H1 (cell line): ENCODE measurements around the gene SLC16A6. TPM values are rescaled to one million over a fixed set of nuclear protein-coding genes. Genes with fewer than 3 reads are reported as not detected.

Experiments used
- CTCF ChIA-PET: fragments of 300-600 bp; sonication (Branson Sonifier 250); formaldehyde crosslinking; loops from one replicate; lab custom pipeline; 2021; ENCODE audit not compliant: partially characterized antibody; lab: Charles Lee
- POLR2A ChIA-PET: fragments of 300-600 bp; sonication (Branson Sonifier 250); formaldehyde crosslinking; loops from one replicate; lab custom pipeline; 2021; ENCODE audit warnings: inconsistent platforms; ENCODE audit not compliant: partially characterized antibody; lab: Charles Lee
- DNase-seq, 2 experiments: peaks; one replicate each; pipeline versions ENCODE4 v3.0.0 to v3.0.0-alpha.2; 2010 to 2022; ENCODE audit warnings: low spot score in 2 of 2, low read depth in 1 of 2, mixed read lengths in 1 of 2
- FAIRE-seq: peaks from 2 replicates; lab custom pipeline; 2011; peaks lifted over from hg19 to GRCh38; lab: Jason Lieb, UNC
- H2AFZ ChIP-seq: 2 replicates; pipeline ENCODE4 v1.8.1; 2012; ENCODE audit warnings: low read length, inconsistent platforms
- H2AK5ac ChIP-seq: 2 replicates; pipeline ENCODE4 v1.6.1; 2013; ENCODE audit warnings: low read depth, low read length
- H2BK120ac ChIP-seq: replicated peaks from 2 replicates; pipeline ENCODE3; 2013; ENCODE audit warnings: low read depth, low read length, inconsistent platforms
- H2BK12ac ChIP-seq: 2 replicates; pipeline ENCODE4 v1.6.1; 2013; ENCODE audit warnings: low read depth, low read length
- H2BK15ac ChIP-seq: 2 replicates; pipeline ENCODE4 v1.6.1; 2013; ENCODE audit warnings: low read length
- H2BK20ac ChIP-seq: 2 replicates; pipeline ENCODE4 v1.6.1; 2013; ENCODE audit warnings: low read length
- H2BK5ac ChIP-seq: 2 replicates; pipeline ENCODE4 v1.6.1; 2013; ENCODE audit warnings: low read depth, low read length
- H3K14ac ChIP-seq: 2 replicates; pipeline ENCODE4 v1.6.1; 2013; ENCODE audit warnings: inconsistent platforms; ENCODE audit not compliant: insufficient read length
- H3K18ac ChIP-seq: 2 replicates; pipeline ENCODE4 v1.6.1; 2013; ENCODE audit warnings: low read length; ENCODE audit errors: extremely low read depth
- H3K23ac ChIP-seq: 2 replicates; pipeline ENCODE4 v1.6.1; 2013; ENCODE audit warnings: inconsistent platforms; ENCODE audit not compliant: insufficient read length
- H3K23me2 ChIP-seq: 2 replicates; pipeline ENCODE4 v1.6.1; 2013; ENCODE audit warnings: low read depth, low read length
- H3K27ac ChIP-seq: 2 replicates; pipeline ENCODE4 v1.6.1; 2011; ENCODE audit warnings: low read depth, low read length, inconsistent platforms
- H3K27me3 ChIP-seq, 4 experiments: replicated peaks in 1 of 4; 1 replicate in 1 of 4; 2 replicates in 3 of 4; pipeline versions ENCODE4 v1.6.1 to v1.8.1; 2011 to 2013; ENCODE audit warnings: low read length in 3 of 4, mild to moderate bottlenecking in 3 of 4, inconsistent platforms in 2 of 4, mixed read lengths in 2 of 4, moderate library complexity in 1 of 4; ENCODE audit not compliant: control insufficient read depth in 3 of 4, insufficient read depth in 3 of 4; ENCODE audit errors: extremely low read depth in 1 of 4
- H3K36me3 ChIP-seq, 4 experiments: 2 replicates each; pipeline versions ENCODE4 v1.6.1 to v1.8.1; 2011 to 2013; ENCODE audit warnings: mild to moderate bottlenecking in 4 of 4, low read length in 3 of 4, moderate library complexity in 2 of 4, control low read depth in 1 of 4, inconsistent platforms in 1 of 4; ENCODE audit not compliant: insufficient read depth in 4 of 4, control insufficient read depth in 2 of 4
- H3K4ac ChIP-seq: replicated peaks from 2 replicates; pipeline ENCODE3; 2013; ENCODE audit warnings: low read length, low read depth, mixed read lengths, inconsistent platforms; ENCODE audit not compliant: insufficient read length
- H3K4me1 ChIP-seq, 4 experiments: replicated peaks in 1 of 4; 1 replicate in 1 of 4; 2 replicates in 3 of 4; pipeline versions ENCODE4 v1.6.1 to v1.8.1; 2011 to 2013; ENCODE audit warnings: low read length in 3 of 4, inconsistent platforms in 2 of 4, mixed read lengths in 1 of 4; ENCODE audit not compliant: insufficient read depth in 4 of 4, control insufficient read depth in 3 of 4
- H3K4me2 ChIP-seq, 2 experiments: 2 replicates each; pipeline versions ENCODE4 v1.6.1 to v1.8.1; 2011 to 2013; ENCODE audit warnings: low read depth in 2 of 2, low read length in 2 of 2, control low read depth in 1 of 2, inconsistent platforms in 1 of 2, mild to moderate bottlenecking in 1 of 2; ENCODE audit not compliant: insufficient read depth in 1 of 2
- H3K4me3 ChIP-seq, 4 experiments: fragments of 200-600, 300-600 bp in 1 of 4; sonication (generic), shearing (Covaris generic), sonication (Bioruptor Twin) in 1 of 4; 2 replicates each; pipeline versions ENCODE4 v1.5.1 to v1.8.1; 2011 to 2016; ENCODE audit warnings: low read length in 4 of 4, low read depth in 3 of 4, control low read depth in 2 of 4, inconsistent platforms in 2 of 4, mild to moderate bottlenecking in 2 of 4, mixed read lengths in 1 of 4, moderate library complexity in 1 of 4; ENCODE audit not compliant: insufficient read depth in 2 of 4; ENCODE audit errors: extremely low read depth in 1 of 4
- H3K56ac ChIP-seq: replicated peaks from 2 replicates; pipeline ENCODE3; 2013; ENCODE audit warnings: low read depth, mild to moderate bottlenecking, mixed read lengths, low read length, inconsistent platforms; ENCODE audit not compliant: insufficient read length
- H3K79me1 ChIP-seq: 2 replicates; pipeline ENCODE4 v1.6.1; 2013; ENCODE audit warnings: low read depth, low read length, control low read depth
- H3K79me2 ChIP-seq, 2 experiments: 2 replicates each; pipeline versions ENCODE4 v1.6.1 to v1.8.1; 2012 to 2013; ENCODE audit warnings: low read length in 2 of 2, mild to moderate bottlenecking in 2 of 2, inconsistent platforms in 1 of 2; ENCODE audit not compliant: insufficient read depth in 2 of 2, control insufficient read depth in 1 of 2
- H3K9ac ChIP-seq, 4 experiments: replicated peaks in 1 of 4; 1 replicate in 1 of 4; 2 replicates in 3 of 4; pipeline versions ENCODE4 v1.6.1 to v1.8.1; 2011 to 2013; ENCODE audit warnings: low read depth in 3 of 4, low read length in 3 of 4, control low read depth in 2 of 4, mild to moderate bottlenecking in 2 of 4, moderate library complexity in 2 of 4, inconsistent platforms in 1 of 4; ENCODE audit errors: extremely low read depth in 1 of 4
- H3K9me3 ChIP-seq, 2 experiments: 2 replicates each; pipeline versions ENCODE4 v1.6.1 to v1.8.1; 2012 to 2013; ENCODE audit warnings: mild to moderate bottlenecking in 2 of 2, moderate library complexity in 2 of 2, control low read depth in 1 of 2, inconsistent platforms in 1 of 2, low read depth in 1 of 2, low read length in 1 of 2, mixed read lengths in 1 of 2; ENCODE audit not compliant: insufficient read depth in 2 of 2
- H4K20me1 ChIP-seq, 2 experiments: replicated peaks in 1 of 2; 2 replicates each; pipeline versions ENCODE3 to v1.8.1; 2011 to 2013; ENCODE audit warnings: inconsistent platforms in 2 of 2, low read length in 2 of 2, mild to moderate bottlenecking in 1 of 2; ENCODE audit not compliant: insufficient read depth in 2 of 2, control insufficient read depth in 1 of 2
- H4K5ac ChIP-seq: 2 replicates; pipeline ENCODE4 v1.6.1; 2013; ENCODE audit warnings: low read length, low read depth, mixed read lengths, inconsistent platforms; ENCODE audit not compliant: insufficient read length
- H4K8ac ChIP-seq: 2 replicates; pipeline ENCODE4 v1.8.0; 2013; ENCODE audit warnings: mild to moderate bottlenecking, moderate library complexity, low read length, inconsistent platforms; ENCODE audit not compliant: insufficient read depth; ENCODE audit errors: extremely low read depth
- H4K91ac ChIP-seq: replicated peaks from 2 replicates; pipeline ENCODE3; 2013; ENCODE audit warnings: low read length, mixed read lengths, inconsistent platforms; ENCODE audit not compliant: insufficient read length
- CHD2 ChIP-seq: IDR thresholded peaks from 2 replicates; pipeline ENCODE4 v1.6.1; 2012; ENCODE audit warnings: low read length, improper control_type of control experiment
- CTBP2 ChIP-seq: IDR thresholded peaks from 2 replicates; pipeline ENCODE4 v1.7.0; 2011; ENCODE audit warnings: borderline replicate concordance, mild to moderate bottlenecking, moderate library complexity, mixed read lengths, low read length; ENCODE audit not compliant: insufficient read depth, insufficient read length
- EZH2 ChIP-seq: fragments of 200-600 bp; sonication (generic); IDR thresholded peaks from 2 replicates; pipeline ENCODE4 v1.7.1; 2012; ENCODE audit warnings: low read depth, mild to moderate bottlenecking, moderate library complexity, low read length, inconsistent platforms; ENCODE audit not compliant: severe bottlenecking
- JUN ChIP-seq: IDR thresholded peaks from 2 replicates; pipeline ENCODE4 v1.6.1; 2011; ENCODE audit warnings: low read depth, mild to moderate bottlenecking, improper control_type of control experiment, low read length
- MAFK ChIP-seq: IDR thresholded peaks from 2 replicates; pipeline ENCODE4 v1.6.1; 2012; ENCODE audit warnings: low read depth, mild to moderate bottlenecking, improper control_type of control experiment, low read length
- RAD21 ChIP-seq, 2 experiments: IDR thresholded peaks in 1 of 2; conservative IDR thresholded peaks in 1 of 2; 2 replicates each; pipeline ENCODE4 v1.6.1; 2011; ENCODE audit warnings: low read depth in 2 of 2, low read length in 2 of 2, improper control_type of control experiment in 1 of 2, inconsistent platforms in 1 of 2, mild to moderate bottlenecking in 1 of 2, moderate library complexity in 1 of 2
- RNF2 ChIP-seq: fragments of 200-900, 300-1000 bp; sonication (generic); IDR thresholded peaks from 2 replicates; pipeline ENCODE4 v1.7.1; 2016; ENCODE audit warnings: borderline replicate concordance, low read depth, mild to moderate bottlenecking, antibody characterized with exemption, low read length; ENCODE audit not compliant: poor library complexity, severe bottlenecking; ENCODE audit errors: missing control alignments
- YY1 ChIP-seq: IDR thresholded peaks from 2 replicates; pipeline ENCODE4 v1.6.1; 2011; ENCODE audit warnings: low read depth, mild to moderate bottlenecking, low read length
- WGBS, 2 experiments: shearing (Covaris generic) in 1 of 2; methylation state at CpG; one replicate each; pipeline versions ENCODE4 v1.1.6 to v1.1.7; 2013 to 2015; ENCODE audit warnings: low lambda C conversion rate in 2 of 2, mixed read lengths in 2 of 2, inconsistent platforms in 1 of 2, low coverage in 1 of 2, missing lambda C conversion rate in 1 of 2; ENCODE audit not compliant: insufficient replicate concordance in 2 of 2, insufficient coverage in 1 of 2, insufficient read length in 1 of 2; ENCODE audit errors: extremely low coverage in 1 of 2, missing lambda C conversion rate in 1 of 2; 5-methylcytosine and 5-hydroxymethylcytosine counted together
- polyA plus RNA-seq, 7 experiments: library from polyadenylated mRNA; depleted of rRNA in 3 of 7; stranded (reverse) in 5 of 7; unstranded in 2 of 7; fragments of >200 nt in 5 of 7; fragments of 200-250 nt in 2 of 7; gene quantifications; 1 replicate in 5 of 7; 2 replicates in 1 of 7; 4 replicates in 1 of 7; pipeline versions ENCODE4 v1.2.1 to v1.2.3, GENCODE V29; 2011 to 2013; ENCODE audit warnings: missing spikeins in 2 of 7, mixed read lengths in 2 of 7
- total RNA-seq: library from RNA; stranded (reverse); fragmentation: NEBNext Ultra II Directional; extraction: Animal tissue kit (Norgen Biotek cat#: 25700); gene quantifications from 2 replicates; pipeline ENCODE4 v1.2.1, GENCODE V29; 2021

The SLC16A6 gene
- total and polyA plus RNA-seq, 2 of the 8 experiments (the other 6 are each of a cell fraction or from before 2014, with no cell fraction given): 0.17 to 0.22 TPM

- Histone ChIP-seq H4K20me1 (no peaks in the 10 kb centered on the region), H3K9ac (no peak overlapping the region), H3K4me3 (no peak overlapping the region), H4K8ac (no peak overlapping the region), H4K5ac (no peak overlapping the region), H3K23me2 (no peaks in the 10 kb centered on the region), H3K36me3 (no peaks in the 10 kb centered on the region), H2BK5ac (no peak overlapping the region), H2BK20ac (no peak overlapping the region), H3K4ac (no peak overlapping the region), H2BK12ac (no peak overlapping the region), H3K9me3 (no peaks in the 10 kb centered on the region), H2AK5ac (no peak overlapping the region), H3K27ac (no peak overlapping the region), H2AFZ (no peak overlapping the region), H3K79me2 (no peaks in the 10 kb centered on the region; a peak in 1 of 4 replicates), H3K79me1 (no peaks in the 10 kb centered on the region), H4K91ac (no peak overlapping the region), H3K14ac (no peak overlapping the region), H3K4me2 (no peak overlapping the region), H3K23ac (no peak overlapping the region), H3K4me1 (peaks cover 2 to 16% (median 5%) of the 10 kb centered on the region in 4 experiments), H3K18ac (no peak overlapping the region), H3K56ac (no peak overlapping the region), H2BK15ac (no peak overlapping the region), H3K27me3 (no peaks in the 10 kb centered on the region), H2BK120ac (no peak overlapping the region)
- 88% methylated on average over 4 of the region's 4 CpGs; no CpG with 5 or more reads in 1 of the 2 experiments for WGBS, 2 experiments
- CTCF ChIA-PET: no interaction called here
- POLR2A ChIA-PET: no interaction called here
- TF ChIP-seq RAD21 (IDR thresholded peaks at IDR 0.05 in 1 of 2, conservative IDR thresholded peaks at IDR 0.05 in 1 of 2; ENCODE audit: low read depth in 2 of 2, low read length in 2 of 2) (no peak), JUN (no peak), YY1 (no peak), CTBP2 (no peak), EZH2 (no peak), MAFK (no peak), CHD2 (no peak), RNF2 (no peak)
- no peak for FAIRE-seq
- no peak for DNase-seq
These were observed 14.2 kb upstream of the SLC16A6 start for GRCh38 chr17:68305142-68305541.
